AG04449 (cell line): ENCODE measurements around the gene CDC20B.

Experiments
- CTCF ChIA-PET: fragments of 350-600 bp; formaldehyde crosslinking; extraction: SDS; loops from one replicate; lab custom pipeline; 2021; ENCODE audit warnings: antibody characterized with exemption; lab: Yijun Ruan, JAX
- POLR2A ChIA-PET: fragments of 400-600, 350-600 bp; formaldehyde crosslinking; extraction: SDS; loops from one replicate; lab custom pipeline; 2020; ENCODE audit warnings: antibody characterized with exemption, inconsistent platforms; lab: Yijun Ruan, JAX
- DNase-seq: peaks from one replicate; pipeline ENCODE4 v3.0.0-alpha.2; 2010; ENCODE audit warnings: low read depth, low spot score
- H3K4me3 ChIP-seq: 2 replicates; pipeline ENCODE4 v1.5.1; 2011; ENCODE audit warnings: low read depth, mild to moderate bottlenecking, control low read depth, low read length
- TF ChIP-seq, protein P1 (sequence below): IDR thresholded peaks from one replicate; pipeline ENCODE4 v1.5.1; 2011; ENCODE audit warnings: mild to moderate bottlenecking, moderate library complexity, low read length, control low read depth, inconsistent platforms; ENCODE audit not compliant: insufficient read depth; ENCODE audit errors: missing control alignments

The CDC20B gene

DNA sequence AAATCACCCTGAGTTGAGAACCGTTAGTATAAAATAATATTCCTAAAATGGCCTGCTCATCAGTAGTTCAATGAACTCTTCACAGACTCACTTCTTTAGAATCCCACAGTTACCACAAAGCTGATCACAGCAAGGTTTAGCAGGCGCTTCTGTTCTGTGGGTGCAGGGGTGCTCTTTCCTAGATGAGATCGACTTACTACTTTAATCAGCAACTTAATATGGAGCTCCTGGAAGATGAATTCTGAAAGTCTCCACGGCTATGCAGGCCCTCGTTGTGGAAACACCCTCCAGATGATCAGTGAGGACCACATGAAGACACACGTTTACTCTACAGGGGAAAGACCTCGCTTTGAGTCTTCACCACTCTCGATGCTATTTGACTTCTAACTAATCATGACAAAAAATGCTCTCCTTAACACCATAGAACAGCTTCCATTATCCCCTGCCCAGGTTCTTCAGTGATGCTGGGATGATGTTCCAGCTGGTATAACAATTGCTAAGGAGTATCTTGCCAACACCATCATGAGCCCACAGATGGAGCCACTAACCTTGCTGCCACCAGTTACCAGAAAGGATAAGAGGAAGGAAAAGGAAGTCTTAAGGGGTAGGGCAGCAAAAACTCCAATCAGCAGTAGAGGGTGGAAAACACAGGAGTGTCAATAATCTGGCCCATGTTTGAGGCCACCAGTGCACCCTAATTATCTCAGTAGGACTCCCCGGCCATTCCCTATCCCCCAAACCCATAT, 30.9 kb downstream of the CDC20B start:
- H3K4me3 ChIP-seq = no peak overlapping the region
- ChIA-PET CTCF (interaction anchor here (1.0 to 10.7 kb wide), 4 partner anchors 11 to 233 kb away, joined by 3 to 283 read pairs (median 38); no protein-coding TSS in a partner anchor), POLR2A (no interaction called here)
- TF ChIP-seq, protein P1, sequence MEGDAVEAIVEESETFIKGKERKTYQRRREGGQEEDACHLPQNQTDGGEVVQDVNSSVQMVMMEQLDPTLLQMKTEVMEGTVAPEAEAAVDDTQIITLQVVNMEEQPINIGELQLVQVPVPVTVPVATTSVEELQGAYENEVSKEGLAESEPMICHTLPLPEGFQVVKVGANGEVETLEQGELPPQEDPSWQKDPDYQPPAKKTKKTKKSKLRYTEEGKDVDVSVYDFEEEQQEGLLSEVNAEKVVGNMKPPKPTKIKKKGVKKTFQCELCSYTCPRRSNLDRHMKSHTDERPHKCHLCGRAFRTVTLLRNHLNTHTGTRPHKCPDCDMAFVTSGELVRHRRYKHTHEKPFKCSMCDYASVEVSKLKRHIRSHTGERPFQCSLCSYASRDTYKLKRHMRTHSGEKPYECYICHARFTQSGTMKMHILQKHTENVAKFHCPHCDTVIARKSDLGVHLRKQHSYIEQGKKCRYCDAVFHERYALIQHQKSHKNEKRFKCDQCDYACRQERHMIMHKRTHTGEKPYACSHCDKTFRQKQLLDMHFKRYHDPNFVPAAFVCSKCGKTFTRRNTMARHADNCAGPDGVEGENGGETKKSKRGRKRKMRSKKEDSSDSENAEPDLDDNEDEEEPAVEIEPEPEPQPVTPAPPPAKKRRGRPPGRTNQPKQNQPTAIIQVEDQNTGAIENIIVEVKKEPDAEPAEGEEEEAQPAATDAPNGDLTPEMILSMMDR = no peak
- no peak for DNase-seq

DNA sequence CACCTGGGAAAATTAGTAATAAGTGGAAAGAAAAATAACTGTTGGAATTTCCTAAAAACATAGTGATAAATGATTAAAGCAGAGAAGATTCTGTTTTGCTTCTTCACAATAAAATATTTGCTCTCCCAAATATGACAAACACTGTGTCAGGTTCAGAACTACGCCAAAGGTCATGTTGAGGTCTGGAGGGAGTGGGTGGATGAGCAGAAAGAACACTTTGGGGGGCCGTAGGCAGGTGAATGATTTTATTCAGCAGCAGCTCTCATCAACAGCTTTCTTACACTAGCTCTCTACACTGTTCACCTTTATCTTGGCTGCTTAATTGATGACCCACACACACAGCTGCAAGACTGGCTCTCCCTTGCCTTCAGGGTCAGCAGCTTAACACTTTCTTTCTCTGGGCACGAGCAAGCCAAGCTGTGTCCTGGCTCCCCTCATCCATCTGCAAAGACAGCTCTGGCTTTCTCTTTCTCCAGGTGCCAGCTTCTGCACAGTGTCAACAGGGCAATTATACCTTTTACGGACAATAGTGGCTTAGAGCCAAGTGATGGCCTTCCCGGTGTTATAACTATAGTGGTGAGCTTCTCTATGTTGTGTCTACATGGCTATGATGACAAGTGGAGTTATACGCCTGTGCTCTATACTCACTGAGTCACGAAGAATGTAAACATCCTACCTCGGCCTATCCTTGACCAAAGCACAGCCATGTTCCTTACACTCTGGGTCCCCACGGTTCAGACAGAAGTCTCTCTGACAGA, 31.9 kb downstream of the CDC20B start:
- no peak for DNase-seq
- ChIA-PET CTCF (interaction anchor here (1.0 to 10.7 kb wide), 4 partner anchors 18 to 232 kb away, joined by 3 to 283 read pairs (median 37); partner anchors contain the start of gene GPX8), POLR2A (no interaction called here)
- no peak overlapping the region for H3K4me3 ChIP-seq
- TF ChIP-seq, protein P1 = no peak

- ChIA-PET POLR2A (no interaction called here), CTCF (interaction anchor here (1.7 to 10.7 kb wide), 3 partner anchors 10 to 228 kb away, joined by 9 to 283 read pairs (median 71); no protein-coding TSS in a partner anchor)
- TF ChIP-seq, protein P1 = no peak
- no peak for DNase-seq
- H3K4me3 ChIP-seq = no peak overlapping the region
Observed at GRCh38 chr5:55136521-55136920, 36.5 kb downstream of the CDC20B start.

DNA sequence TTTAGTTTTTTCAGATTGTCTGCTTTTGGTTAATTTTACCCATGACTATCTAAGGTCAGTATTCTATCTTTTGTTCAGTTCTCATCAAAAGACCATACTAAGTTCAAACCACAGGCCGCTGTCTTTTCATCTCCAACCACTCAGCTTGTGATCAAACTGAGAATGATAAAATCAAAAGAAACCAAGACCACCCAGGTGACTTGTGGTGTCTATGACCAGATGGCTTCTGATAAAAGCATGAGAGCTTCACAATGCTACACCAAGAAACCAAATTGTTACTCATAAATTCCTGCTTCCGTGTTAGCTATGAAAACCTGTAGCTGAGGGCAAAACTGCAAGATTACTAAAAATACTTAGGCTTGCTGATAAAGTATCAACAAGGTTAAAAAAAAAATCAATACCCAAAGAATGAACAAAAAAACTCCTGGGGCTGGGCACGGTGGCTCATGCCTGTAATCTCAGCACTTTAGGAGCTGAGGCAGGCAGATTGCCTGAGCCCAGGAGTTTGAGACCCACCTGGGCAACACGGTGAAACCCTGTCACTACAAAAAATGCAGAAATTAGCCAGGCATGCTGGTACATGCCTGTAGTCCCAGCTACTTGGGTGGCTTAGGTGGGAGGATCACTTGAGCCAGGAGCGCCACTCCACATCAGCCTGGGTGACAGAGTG, 38.8 kb downstream of the CDC20B start:
- DNase-seq = no peak
- TF ChIP-seq, protein P1 = no peak
- ChIA-PET CTCF (interaction anchor here (1.0 to 3.9 kb wide), 5 partner anchors 12 to 229 kb away, joined by 4 to 18 read pairs (median 5); no protein-coding TSS in a partner anchor), POLR2A (no interaction called here)
- H3K4me3 ChIP-seq = no peak overlapping the region

- no peak for DNase-seq
- POLR2A ChIA-PET = no interaction called here
- no peak overlapping the region for H3K4me3 ChIP-seq
- TF ChIP-seq, protein P1 = no peak
- CTCF ChIA-PET = interaction anchor here (2.1 kb wide), 1 partner anchor 179 kb away, joined by 5 read pairs; no protein-coding TSS in a partner anchor
Observed at GRCh38 chr5:55123365-55123764, 49.6 kb downstream of the CDC20B start.
